Measurements from ENCODE around the gene ZSWIM4. TPM values are rescaled to one million over a fixed set of nuclear protein-coding genes. Genes with fewer than 3 reads are reported as not detected.

Gene ZSWIM4
- total and polyA plus RNA-seq, 2 of the 13 experiments (the other 11 are each of a cell fraction or from before 2014, with no cell fraction given) = 0.33 to 0.86 TPM

DNA sequence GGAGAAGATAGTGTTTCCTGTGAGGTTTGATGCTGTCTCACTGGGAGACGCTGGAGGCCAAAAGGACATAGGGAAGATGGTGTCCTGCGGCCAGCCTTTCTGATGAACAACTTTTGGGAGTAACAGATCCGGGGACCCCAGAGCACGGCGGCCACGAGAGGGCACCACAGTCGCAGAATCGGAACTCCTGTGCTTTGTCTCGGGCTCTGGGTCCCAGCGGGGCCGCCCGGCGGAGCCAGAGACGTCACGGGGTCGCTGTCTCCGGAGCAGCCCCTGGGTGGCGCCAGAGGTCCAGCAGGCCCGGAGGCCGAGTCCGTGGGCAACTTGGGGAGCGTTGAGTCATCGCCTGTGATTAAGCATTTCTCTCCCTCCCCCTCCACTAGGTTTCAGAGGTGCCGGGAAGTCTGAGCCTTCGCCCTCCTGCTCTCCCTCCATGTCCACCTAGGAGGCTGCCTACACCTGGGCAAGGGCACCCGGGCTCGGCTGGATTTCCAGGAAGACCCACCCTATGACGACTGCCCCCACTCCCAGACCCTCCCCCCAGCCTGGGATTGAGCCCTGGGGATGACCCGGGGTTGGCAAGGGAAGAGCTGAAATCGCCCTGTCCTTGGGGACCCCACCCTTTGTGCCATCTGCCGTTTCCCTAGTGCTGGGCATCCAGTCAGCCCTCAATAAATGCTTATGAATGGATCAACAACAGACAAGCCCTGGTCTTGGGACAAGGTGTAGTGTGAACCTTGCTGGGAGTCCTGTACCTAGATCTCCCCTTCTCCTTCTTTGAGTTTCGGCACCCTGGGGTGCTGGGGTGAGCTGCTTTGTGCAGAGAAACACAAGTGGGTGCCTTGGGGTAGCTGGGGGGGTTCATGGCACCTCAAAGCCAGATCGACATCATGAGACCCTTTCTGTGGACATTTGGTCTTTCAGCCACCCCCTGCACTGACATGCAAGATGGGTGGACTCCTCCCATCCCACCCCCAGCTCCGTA lies 85.1 kb downstream of the ZSWIM4 start (continued):
- TF ChIP-seq SOX6 (IDR thresholded peaks at IDR 0.05) (no peak), SOX6 (CRISPR knock-in tag; IDR thresholded peaks at IDR 0.05) (peak; percentile 76; the same call in 1 of the 2 replicates), ZNF614 (CRISPR knock-in tag; IDR thresholded peaks at IDR 0.05; ENCODE audit: borderline replicate concordance) (peak; percentile 69; the same call in 1 of the 2 replicates), HNRNPLL (IDR thresholded peaks at IDR 0.05; ENCODE audit: low read depth, low read length, poor library complexity, severe bottlenecking) (peak; percentile 51), NR2C2 (CRISPR knock-in tag; IDR thresholded peaks at IDR 0.05; ENCODE audit: borderline replicate concordance) (peak; percentile 25; the same call in 1 of the 2 replicates), SMC3 (IDR thresholded peaks at IDR 0.05; ENCODE audit: low read length) (peak; percentile 74), BORCS8-MEF2B (CRISPR knock-in tag; IDR thresholded peaks at IDR 0.05) (peak; percentile 76; the same call in 1 of the 2 replicates), YY1 (IDR thresholded peaks at IDR 0.05; ENCODE audit: insufficient read depth, insufficient replicate concordance, low read depth, low read length) (peak; percentile 80), ZSCAN31 (CRISPR knock-in tag; IDR thresholded peaks at IDR 0.05; ENCODE audit: low read depth) (0 out of 2 replicates have a peak, but pooled peaks have one; percentile 41), GATAD1 (CRISPR knock-in tag; IDR thresholded peaks at IDR 0.05) (peak; percentile 74), HOXA3 (CRISPR knock-in tag; IDR thresholded peaks at IDR 0.05) (peak; percentile 62), ZNF777 (CRISPR knock-in tag; IDR thresholded peaks at IDR 0.05) (peak; percentile 38; the same call in 1 of the 2 replicates), SMYD3 (CRISPR knock-in tag; IDR thresholded peaks at IDR 0.05) (no peak), KDM5B (CRISPR knock-in tag; IDR thresholded peaks at IDR 0.05; ENCODE audit: borderline replicate concordance) (peak; percentile 71; the same call in 1 of the 2 replicates), ZBTB21 (CRISPR knock-in tag; IDR thresholded peaks at IDR 0.05) (no peak), RELA (CRISPR knock-in tag; IDR thresholded peaks at IDR 0.05) (peak; percentile 70; the same call in 1 of the 2 replicates)
- TF ChIP-seq, protein P1, sequence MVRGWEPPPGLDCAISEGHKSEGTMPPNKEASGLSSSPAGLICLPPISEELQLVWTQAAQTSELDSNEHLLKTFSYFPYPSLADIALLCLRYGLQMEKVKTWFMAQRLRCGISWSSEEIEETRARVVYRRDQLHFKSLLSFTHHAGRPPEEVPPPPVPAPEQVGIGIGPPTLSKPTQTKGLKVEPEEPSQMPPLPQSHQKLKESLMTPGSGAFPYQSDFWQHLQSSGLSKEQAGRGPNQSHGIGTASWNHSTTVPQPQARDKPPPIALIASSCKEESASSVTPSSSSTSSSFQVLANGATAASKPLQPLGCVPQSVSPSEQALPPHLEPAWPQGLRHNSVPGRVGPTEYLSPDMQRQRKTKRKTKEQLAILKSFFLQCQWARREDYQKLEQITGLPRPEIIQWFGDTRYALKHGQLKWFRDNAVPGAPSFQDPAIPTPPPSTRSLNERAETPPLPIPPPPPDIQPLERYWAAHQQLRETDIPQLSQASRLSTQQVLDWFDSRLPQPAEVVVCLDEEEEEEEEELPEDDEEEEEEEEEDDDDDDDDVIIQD (CRISPR knock-in tag; IDR thresholded peaks at IDR 0.05; ENCODE audit: low read depth) = no peak
- TF ChIP-seq, protein P2, sequence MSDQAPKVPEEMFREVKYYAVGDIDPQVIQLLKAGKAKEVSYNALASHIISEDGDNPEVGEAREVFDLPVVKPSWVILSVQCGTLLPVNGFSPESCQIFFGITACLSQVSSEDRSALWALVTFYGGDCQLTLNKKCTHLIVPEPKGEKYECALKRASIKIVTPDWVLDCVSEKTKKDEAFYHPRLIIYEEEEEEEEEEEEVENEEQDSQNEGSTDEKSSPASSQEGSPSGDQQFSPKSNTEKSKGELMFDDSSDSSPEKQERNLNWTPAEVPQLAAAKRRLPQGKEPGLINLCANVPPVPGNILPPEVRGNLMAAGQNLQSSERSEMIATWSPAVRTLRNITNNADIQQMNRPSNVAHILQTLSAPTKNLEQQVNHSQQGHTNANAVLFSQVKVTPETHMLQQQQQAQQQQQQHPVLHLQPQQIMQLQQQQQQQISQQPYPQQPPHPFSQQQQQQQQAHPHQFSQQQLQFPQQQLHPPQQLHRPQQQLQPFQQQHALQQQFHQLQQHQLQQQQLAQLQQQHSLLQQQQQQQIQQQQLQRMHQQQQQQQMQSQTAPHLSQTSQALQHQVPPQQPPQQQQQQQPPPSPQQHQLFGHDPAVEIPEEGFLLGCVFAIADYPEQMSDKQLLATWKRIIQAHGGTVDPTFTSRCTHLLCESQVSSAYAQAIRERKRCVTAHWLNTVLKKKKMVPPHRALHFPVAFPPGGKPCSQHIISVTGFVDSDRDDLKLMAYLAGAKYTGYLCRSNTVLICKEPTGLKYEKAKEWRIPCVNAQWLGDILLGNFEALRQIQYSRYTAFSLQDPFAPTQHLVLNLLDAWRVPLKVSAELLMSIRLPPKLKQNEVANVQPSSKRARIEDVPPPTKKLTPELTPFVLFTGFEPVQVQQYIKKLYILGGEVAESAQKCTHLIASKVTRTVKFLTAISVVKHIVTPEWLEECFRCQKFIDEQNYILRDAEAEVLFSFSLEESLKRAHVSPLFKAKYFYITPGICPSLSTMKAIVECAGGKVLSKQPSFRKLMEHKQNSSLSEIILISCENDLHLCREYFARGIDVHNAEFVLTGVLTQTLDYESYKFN (CRISPR knock-in tag; conservative IDR thresholded peaks at IDR 0.05) = 0 out of 2 replicates have a peak, but pooled peaks have one; percentile 10
